UCSD-AML1 (cell line): ENCODE results near the gene FRAT2.
"Not testable (repeated sequence)": the region's sequence is repeated elsewhere in the genome, so short reads cannot be mapped to it uniquely, and the experiment has no call there.

Experiments
- DNase-seq: peaks from one replicate; lab custom pipeline; 2025; ENCODE audit not compliant: unreplicated experiment; lab: John Stamatoyannopoulos, UW

Gene FRAT2

GRCh38 chr10:97292097-97292861 lies 42.2 kb downstream of the FRAT2 start, which contains the start of gene ARHGAP19:
Gene ARHGAP19, minus strand, starts transcription at chr10:97292637. Its CDS starts 10 bp downstream, at chr10:97292627.
- peak; percentile 92 for DNase-seq

- DNase-seq: no peak
These were observed 43.0 kb downstream of the FRAT2 start for GRCh38 chr10:97291357-97292096.

- DNase-seq: not testable (repeated sequence)
These were observed 43.8 kb downstream of the FRAT2 start for GRCh38 chr10:97290576-97291356.

GRCh38 chr10:97290076-97290475 lies 44.5 kb downstream of the FRAT2 start:
- not testable (repeated sequence) for DNase-seq
